GM21786 (cell line): ENCODE measurements around the gene FAM186B.
"Not testable (repeated sequence)": the region's sequence is repeated elsewhere in the genome, so short reads cannot be mapped to it uniquely, and the experiment has no call there.

ENCODE experiments used
- ATAC-seq: cut with Tn5 transposase; IDR thresholded peaks from one replicate; pipeline ENCODE4 v1.9.1; 2021; ENCODE audit not compliant: unreplicated experiment

The FAM186B gene

GRCh38 chr12:49635036-49635435 is 29.6 kb upstream of the FAM186B start:
- no peak for ATAC-seq

GRCh38 chr12:49633703-49634345 is 28.4 kb upstream of the FAM186B start:
- ATAC-seq: no peak

- ATAC-seq: no peak
These were observed 27.7 kb upstream of the FAM186B start for GRCh38 chr12:49632986-49633702.

- no peak for ATAC-seq
These were observed 27.0 kb upstream of the FAM186B start for GRCh38 chr12:49632401-49632800.

GRCh38 chr12:49631336-49631907 is 26.0 kb upstream of the FAM186B start:
- no peak for ATAC-seq

GRCh38 chr12:49627752-49628360 is 22.4 kb upstream of the FAM186B start:
- no peak for ATAC-seq

- no peak for ATAC-seq
These were observed 21.4 kb upstream of the FAM186B start for GRCh38 chr12:49626836-49627235.

- no peak for ATAC-seq
These were observed 20.9 kb upstream of the FAM186B start for GRCh38 chr12:49626169-49626835.

- ATAC-seq: no peak
These were observed 19.6 kb upstream of the FAM186B start for GRCh38 chr12:49624921-49625577.

- ATAC-seq: peak; percentile 58
These were observed 17.9 kb upstream of the FAM186B start, which contains the start of gene PRPF40B for GRCh38 chr12:49623142-49623904. PRPF40B (plus strand) TSS chr12:49623561; CDS start chr12:49623591, 30 bp downstream.

GRCh38 chr12:49622501-49623141 is 17.2 kb upstream of the FAM186B start:
- peak; percentile 23 for ATAC-seq

GRCh38 chr12:49621651-49622500 is 16.4 kb upstream of the FAM186B start:
- ATAC-seq: no peak

GRCh38 chr12:49619286-49619685 is 13.8 kb upstream of the FAM186B start:
- no peak for ATAC-seq

- no peak for ATAC-seq
These were observed 13.1 kb upstream of the FAM186B start for GRCh38 chr12:49618576-49618975.

GRCh38 chr12:49616533-49617219 is 11.2 kb upstream of the FAM186B start:
- ATAC-seq: no peak

GRCh38 chr12:49615725-49616124 is 10.3 kb upstream of the FAM186B start:
- ATAC-seq: no peak

GRCh38 chr12:49612210-49612609 is 6.8 kb upstream of the FAM186B start:
- ATAC-seq: no peak

GRCh38 chr12:49610785-49611184 is 5.3 kb upstream of the FAM186B start:
- ATAC-seq: not testable (repeated sequence)
